NK-92 (cell line): ENCODE measurements around the gene KIAA0319L.
"Not testable (repeated sequence)": the region's sequence is repeated elsewhere in the genome, so short reads cannot be mapped to it uniquely, and the experiment has no call there.

Experiments used
- DNase-seq: peaks from one replicate; lab custom pipeline; 2025; ENCODE audit not compliant: unreplicated experiment; lab: John Stamatoyannopoulos, UW

Gene KIAA0319L

GRCh38 chr1:35585281-35585680, 28.1 kb upstream of the KIAA0319L start:
- DNase-seq = no peak

- not testable (repeated sequence) for DNase-seq
Observed at GRCh38 chr1:35581621-35582020, 24.4 kb upstream of the KIAA0319L start.

- no peak for DNase-seq
Observed at GRCh38 chr1:35580949-35581388, 23.8 kb upstream of the KIAA0319L start.

GRCh38 chr1:35577071-35577998, 20.1 kb upstream of the KIAA0319L start:
- no peak for DNase-seq

- not testable (repeated sequence) for DNase-seq
Observed at GRCh38 chr1:35576766-35577070, 19.5 kb upstream of the KIAA0319L start.

- no peak for DNase-seq
Observed at GRCh38 chr1:35576061-35576765, 19.0 kb upstream of the KIAA0319L start.

GRCh38 chr1:35575416-35575958, 18.3 kb upstream of the KIAA0319L start:
- DNase-seq = no peak

- DNase-seq = no peak
Observed at GRCh38 chr1:35574655-35575415, 17.6 kb upstream of the KIAA0319L start.

- no peak for DNase-seq
Observed at GRCh38 chr1:35574125-35574654, 17.0 kb upstream of the KIAA0319L start.

- no peak for DNase-seq
Observed at GRCh38 chr1:35573198-35574124, 16.3 kb upstream of the KIAA0319L start, which contains the start of gene TFAP2E. TFAP2E (plus strand) TSS chr1:35573314; CDS start chr1:35573578, 264 bp downstream.

- no peak for DNase-seq
Observed at GRCh38 chr1:35572296-35572695, 15.1 kb upstream of the KIAA0319L start.

GRCh38 chr1:35571263-35571662, 14.1 kb upstream of the KIAA0319L start:
- DNase-seq = no peak

GRCh38 chr1:35570589-35571137, 13.5 kb upstream of the KIAA0319L start:
- no peak for DNase-seq

- DNase-seq = no peak
Observed at GRCh38 chr1:35569936-35570335, 12.7 kb upstream of the KIAA0319L start.

- no peak for DNase-seq
Observed at GRCh38 chr1:35568975-35569395, 11.8 kb upstream of the KIAA0319L start.

- DNase-seq = no peak
Observed at GRCh38 chr1:35567947-35568558, 10.8 kb upstream of the KIAA0319L start.

GRCh38 chr1:35565742-35566133, 8.5 kb upstream of the KIAA0319L start:
- DNase-seq = no peak

GRCh38 chr1:35564884-35565741, 7.9 kb upstream of the KIAA0319L start:
- DNase-seq = no peak
